Stimulated activated CD8-positive, alpha-beta memory T cell treated with anti-CD3 and anti-CD28 coated beads, Interleukin-4, amount 100 ng/mL, for 24 hours (primary cell): ENCODE data around the gene MATK.
"Not testable (repeated sequence)": the region's sequence is repeated elsewhere in the genome, so short reads cannot be mapped to it uniquely, and the experiment has no call there.

Experiments used
- DNase-seq: peaks from one replicate; pipeline ENCODE4 v3.0.0-alpha.2; 2020; ENCODE audit warnings: low read depth

Gene MATK

GRCh38 chr19:3785938-3786824, at the start of gene MATK:
Gene MATK, minus strand, starts transcription at chr19:3786381. Its CDS starts 1,246 bp downstream, at chr19:3785135.
- DNase-seq = peak; percentile 35

GRCh38 chr19:3835055-3835435, 48.9 kb upstream of the MATK start:
- no peak for DNase-seq

- no peak for DNase-seq
Observed at GRCh38 chr19:3834349-3835054, 48.3 kb upstream of the MATK start.

- DNase-seq = no peak
Observed at GRCh38 chr19:3833578-3834348, 47.6 kb upstream of the MATK start.

GRCh38 chr19:3832001-3832400, 45.8 kb upstream of the MATK start:
- DNase-seq = no peak

- DNase-seq = no peak
Observed at GRCh38 chr19:3831601-3832000, 45.4 kb upstream of the MATK start.

- DNase-seq = no peak
Observed at GRCh38 chr19:3830621-3831589, 44.7 kb upstream of the MATK start.

- no peak for DNase-seq
Observed at GRCh38 chr19:3827306-3827705, 41.1 kb upstream of the MATK start.

GRCh38 chr19:3826163-3826562, 40.0 kb upstream of the MATK start:
- DNase-seq = no peak

GRCh38 chr19:3825286-3825956, 39.2 kb upstream of the MATK start:
- no peak for DNase-seq

GRCh38 chr19:3823350-3823713, 37.2 kb upstream of the MATK start:
- no peak for DNase-seq

GRCh38 chr19:3822683-3823349, 36.6 kb upstream of the MATK start:
- DNase-seq = no peak

GRCh38 chr19:3821857-3822364, 35.7 kb upstream of the MATK start:
- peak; percentile 83 for DNase-seq

GRCh38 chr19:3821156-3821555, 35.0 kb upstream of the MATK start:
- no peak for DNase-seq

- DNase-seq = no peak
Observed at GRCh38 chr19:3819989-3820388, 33.8 kb upstream of the MATK start.

GRCh38 chr19:3818918-3819317, 32.7 kb upstream of the MATK start:
- no peak for DNase-seq

GRCh38 chr19:3818466-3818865, 32.3 kb upstream of the MATK start:
- DNase-seq = no peak

- DNase-seq = no peak
Observed at GRCh38 chr19:3817761-3818160, 31.6 kb upstream of the MATK start.

- no peak for DNase-seq
Observed at GRCh38 chr19:3816566-3817218, 30.5 kb upstream of the MATK start.

- not testable (repeated sequence) for DNase-seq
Observed at GRCh38 chr19:3816148-3816547, 30.0 kb upstream of the MATK start.
